Osteocyte (in vitro differentiated cells): Measurements from ENCODE around the gene C1GALT1. TPM values are rescaled to one million over a fixed set of nuclear protein-coding genes. Genes with fewer than 3 reads are reported as not detected.

Experiments used
- DNase-seq: peaks from one replicate; pipeline ENCODE4 v3.0.0; 2021; ENCODE audit warnings: mixed read lengths; ENCODE audit not compliant: unreplicated experiment; ENCODE audit errors: extremely low spot score
- H3K27ac Mint-ChIP-seq: one replicate; pipeline ENCODE4 v1.8.0; 2021; ENCODE audit warnings: mild to moderate bottlenecking, mixed read lengths; ENCODE audit not compliant: unreplicated experiment
- H3K27me3 Mint-ChIP-seq: one replicate; pipeline ENCODE4 v1.8.0; 2021; ENCODE audit warnings: mixed read lengths; ENCODE audit not compliant: unreplicated experiment
- H3K36me3 Mint-ChIP-seq: one replicate; pipeline ENCODE4 v1.8.0; 2021; ENCODE audit warnings: mixed read lengths; ENCODE audit not compliant: unreplicated experiment
- H3K4me1 Mint-ChIP-seq: one replicate; pipeline ENCODE4 v1.8.0; 2021; ENCODE audit warnings: mixed read lengths; ENCODE audit not compliant: unreplicated experiment
- H3K4me3 Mint-ChIP-seq: one replicate; pipeline ENCODE4 v1.8.0; 2021; ENCODE audit warnings: mild to moderate bottlenecking, moderate library complexity, mixed read lengths; ENCODE audit not compliant: unreplicated experiment
- H3K9me3 Mint-ChIP-seq: one replicate; pipeline ENCODE4 v1.8.0; 2021; ENCODE audit warnings: mixed read lengths; ENCODE audit not compliant: unreplicated experiment
- CTCF ChIP-seq: fragments of 200-600 bp; sonication (generic); IDR thresholded peaks from 2 replicates; pipeline ENCODE4 v1.5.0; 2021; ENCODE audit warnings: antibody characterized with exemption, mild to moderate bottlenecking, moderate library complexity
- total RNA-seq: library from RNA; stranded (reverse); gene quantifications from 2 replicates; pipeline ENCODE4 v1.2.1, GENCODE V29; 2021

The C1GALT1 gene
- total RNA-seq, 1 donor from 2014 or later = 30.9 TPM

GRCh38 chr7:7256731-7257274 is 74.5 kb downstream of the C1GALT1 start:
- no peak for DNase-seq
- no peaks in the 10 kb centered on the region for H3K27me3 Mint-ChIP-seq

GRCh38 chr7:7257899-7258692 is 75.8 kb downstream of the C1GALT1 start:
- TF ChIP-seq CTCF = no peak
- Mint-ChIP-seq H3K4me3 (no peak overlapping the region), H3K27ac (no peak overlapping the region), H3K4me1 (peaks cover 11% of the 10 kb centered on the region), H3K9me3 (peaks cover 5% of the 10 kb centered on the region), H3K36me3 (peaks cover 10% of the 10 kb centered on the region), H3K27me3 (no peaks in the 10 kb centered on the region)
- no peak for DNase-seq

More at GRCh38 chr7:7256731-7257274, 74.5 kb downstream of the C1GALT1 start:
- H3K9me3 Mint-ChIP-seq = peaks cover 5% of the 10 kb centered on the region
- no peak for TF ChIP-seq CTCF
- no peak overlapping the region for H3K4me3 Mint-ChIP-seq
- peaks cover 11% of the 10 kb centered on the region for H3K4me1 Mint-ChIP-seq
- H3K36me3 Mint-ChIP-seq = peaks cover 10% of the 10 kb centered on the region
- H3K27ac Mint-ChIP-seq = no peak overlapping the region

GRCh38 chr7:7261863-7262262 is 79.5 kb downstream of the C1GALT1 start:
- no peak overlapping the region for H3K4me3 Mint-ChIP-seq

GRCh38 chr7:7263297-7264230 is 81.2 kb downstream of the C1GALT1 start:
- DNase-seq = no peak
- no peak overlapping the region for H3K27ac Mint-ChIP-seq
- H3K4me3 Mint-ChIP-seq = no peak overlapping the region
- peaks cover 28% of the 10 kb centered on the region for H3K4me1 Mint-ChIP-seq
- no peaks in the 10 kb centered on the region for H3K27me3 Mint-ChIP-seq
- no peak for TF ChIP-seq CTCF
- H3K36me3 Mint-ChIP-seq = peaks cover 7% of the 10 kb centered on the region
- H3K9me3 Mint-ChIP-seq = peaks cover 5% of the 10 kb centered on the region

More at GRCh38 chr7:7261863-7262262, 79.5 kb downstream of the C1GALT1 start:
- H3K36me3 Mint-ChIP-seq = peaks cover 7% of the 10 kb centered on the region
- no peak for DNase-seq
- no peak overlapping the region for H3K27ac Mint-ChIP-seq
- H3K9me3 Mint-ChIP-seq = peaks cover 5% of the 10 kb centered on the region
- H3K27me3 Mint-ChIP-seq = no peaks in the 10 kb centered on the region
- peaks cover 32% of the 10 kb centered on the region for H3K4me1 Mint-ChIP-seq
- TF ChIP-seq CTCF = no peak
